HL-60 (cell line): Measurements from ENCODE around the gene NLRP3.

ENCODE experiments used
- POLR2AphosphoS5 ChIP-seq: IDR thresholded peaks from 2 replicates; pipeline ENCODE4 v1.6.1; 2012; ENCODE audit warnings: low read depth
- REST ChIP-seq: IDR thresholded peaks from 2 replicates; pipeline ENCODE4 v1.6.1; 2012; ENCODE audit warnings: low read depth; ENCODE audit not compliant: insufficient replicate concordance
- SPI1 ChIP-seq: IDR thresholded peaks from 2 replicates; pipeline ENCODE4 v1.6.1; 2012; ENCODE audit warnings: low read depth, mild to moderate bottlenecking, borderline replicate concordance
- TF ChIP-seq, protein P1 (sequence below): IDR thresholded peaks from one replicate; pipeline ENCODE4 v1.5.1; 2011; ENCODE audit warnings: low read length, control low read depth, inconsistent platforms; ENCODE audit not compliant: insufficient read depth

GRCh38 chr1:247402120-247402675, 13.8 kb upstream of the NLRP3 start:
- TF ChIP-seq, protein P1, sequence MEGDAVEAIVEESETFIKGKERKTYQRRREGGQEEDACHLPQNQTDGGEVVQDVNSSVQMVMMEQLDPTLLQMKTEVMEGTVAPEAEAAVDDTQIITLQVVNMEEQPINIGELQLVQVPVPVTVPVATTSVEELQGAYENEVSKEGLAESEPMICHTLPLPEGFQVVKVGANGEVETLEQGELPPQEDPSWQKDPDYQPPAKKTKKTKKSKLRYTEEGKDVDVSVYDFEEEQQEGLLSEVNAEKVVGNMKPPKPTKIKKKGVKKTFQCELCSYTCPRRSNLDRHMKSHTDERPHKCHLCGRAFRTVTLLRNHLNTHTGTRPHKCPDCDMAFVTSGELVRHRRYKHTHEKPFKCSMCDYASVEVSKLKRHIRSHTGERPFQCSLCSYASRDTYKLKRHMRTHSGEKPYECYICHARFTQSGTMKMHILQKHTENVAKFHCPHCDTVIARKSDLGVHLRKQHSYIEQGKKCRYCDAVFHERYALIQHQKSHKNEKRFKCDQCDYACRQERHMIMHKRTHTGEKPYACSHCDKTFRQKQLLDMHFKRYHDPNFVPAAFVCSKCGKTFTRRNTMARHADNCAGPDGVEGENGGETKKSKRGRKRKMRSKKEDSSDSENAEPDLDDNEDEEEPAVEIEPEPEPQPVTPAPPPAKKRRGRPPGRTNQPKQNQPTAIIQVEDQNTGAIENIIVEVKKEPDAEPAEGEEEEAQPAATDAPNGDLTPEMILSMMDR = no peak
- no peak for TF ChIP-seq SPI1
- no peak for TF ChIP-seq REST
- no peak for TF ChIP-seq POLR2AphosphoS5
